Cerebellar nuclear complex (tissue), 1 donor: ENCODE data around the gene ATP2B3.

Experiments used
- DNase-seq, 2 experiments: peaks; one replicate each; lab custom pipeline; 2025; lab: John Stamatoyannopoulos, UW

Gene ATP2B3

GRCh38 chrX:153507484-153508178 lies 9.8 kb upstream of the ATP2B3 start:
- DNase-seq: peak in 1 of 2 experiments; percentile 8

- DNase-seq: peak in 1 of 2 experiments; percentile 1
These were observed 7.8 kb upstream of the ATP2B3 start for GRCh38 chrX:153509592-153509991.

- no peak for DNase-seq
These were observed 7.1 kb upstream of the ATP2B3 start for GRCh38 chrX:153510383-153510782.

- DNase-seq: no peak
These were observed 5.5 kb upstream of the ATP2B3 start for GRCh38 chrX:153511784-153512500.

- DNase-seq: no peak
These were observed 4.9 kb upstream of the ATP2B3 start for GRCh38 chrX:153512501-153512893.

GRCh38 chrX:153513265-153513664 lies 4.2 kb upstream of the ATP2B3 start:
- DNase-seq: no peak

- DNase-seq: no peak
These were observed 3.2 kb upstream of the ATP2B3 start for GRCh38 chrX:153514259-153514658.

GRCh38 chrX:153515435-153515834 lies 2.0 kb upstream of the ATP2B3 start:
- no peak for DNase-seq

- no peak for DNase-seq
These were observed 1.4 kb upstream of the ATP2B3 start for GRCh38 chrX:153516073-153516472.

GRCh38 chrX:153517946-153518834 lies 748 bp downstream of the ATP2B3 start:
- no peak for DNase-seq

GRCh38 chrX:153519569-153520286 lies 2.3 kb downstream of the ATP2B3 start:
- DNase-seq: no peak

- no peak for DNase-seq
These were observed 3.0 kb downstream of the ATP2B3 start for GRCh38 chrX:153520287-153520917.

GRCh38 chrX:153521034-153521433 lies 3.6 kb downstream of the ATP2B3 start:
- DNase-seq: peak; percentile 69 to 70

GRCh38 chrX:153522259-153522658 lies 4.8 kb downstream of the ATP2B3 start:
- no peak for DNase-seq

GRCh38 chrX:153523269-153523668 lies 5.8 kb downstream of the ATP2B3 start:
- DNase-seq: peak in 1 of 2 experiments; percentile 10

GRCh38 chrX:153524234-153524633 lies 6.8 kb downstream of the ATP2B3 start:
- DNase-seq: no peak

- DNase-seq: no peak
These were observed 8.0 kb downstream of the ATP2B3 start for GRCh38 chrX:153525451-153525850.

GRCh38 chrX:153526042-153526441 lies 8.6 kb downstream of the ATP2B3 start:
- no peak for DNase-seq

- DNase-seq: no peak
These were observed 9.4 kb downstream of the ATP2B3 start for GRCh38 chrX:153526801-153527200.

GRCh38 chrX:153527208-153527607 lies 9.8 kb downstream of the ATP2B3 start:
- DNase-seq: no peak

- no peak for DNase-seq
These were observed 13.1 kb downstream of the ATP2B3 start for GRCh38 chrX:153530411-153531129.
